Measurements from ENCODE around the gene FIBP.
A peak's percentile ranks its signal among the peaks of the same experiment; 100 is the strongest.
"Not testable (repeated sequence)": the region's sequence is repeated elsewhere in the genome, so short reads cannot be mapped to it uniquely, and the experiment has no call there.

The FIBP gene

DNA sequence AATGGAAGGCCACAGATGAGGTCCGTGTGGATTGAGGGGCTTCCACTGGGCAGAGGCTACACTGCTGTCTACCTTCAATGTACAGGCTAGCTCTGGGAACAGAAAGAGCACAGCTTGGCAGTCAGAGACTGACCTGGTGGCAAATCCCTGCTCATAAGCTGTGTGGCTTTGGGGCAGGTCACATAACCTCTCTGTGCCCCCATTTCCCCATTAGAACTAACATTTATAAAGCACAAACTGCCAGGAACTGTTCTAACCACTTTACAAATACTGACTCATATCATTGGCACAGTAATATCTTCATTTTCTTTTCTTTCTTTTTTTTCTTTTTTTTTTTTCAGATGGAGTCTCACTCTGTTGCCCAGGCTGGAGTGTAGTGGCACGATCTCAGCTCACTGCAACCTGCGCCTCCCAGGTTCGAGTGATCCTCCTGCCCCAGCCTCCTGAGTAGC is 8.8 kb upstream of the FIBP start:
- Histone ChIP-seq H3K4me3 (ENCODE audit: low read depth in 1 of 2, low read length in 1 of 2) (no peak overlapping the region), H3K4me1 (ENCODE audit: control insufficient read depth in 1 of 2, insufficient read depth in 1 of 2, low read depth in 1 of 2, low read length in 1 of 2) (peaks cover 49 to 52% of the 10 kb centered on the region in 2 experiments), H3K9me3 (no peaks in the 10 kb centered on the region), H3K27me3 (peaks cover 21% of the 10 kb centered on the region), H3K27ac (no peak overlapping the region), H3K36me3 (no peaks in the 10 kb centered on the region)
- TF ChIP-seq, protein P1, sequence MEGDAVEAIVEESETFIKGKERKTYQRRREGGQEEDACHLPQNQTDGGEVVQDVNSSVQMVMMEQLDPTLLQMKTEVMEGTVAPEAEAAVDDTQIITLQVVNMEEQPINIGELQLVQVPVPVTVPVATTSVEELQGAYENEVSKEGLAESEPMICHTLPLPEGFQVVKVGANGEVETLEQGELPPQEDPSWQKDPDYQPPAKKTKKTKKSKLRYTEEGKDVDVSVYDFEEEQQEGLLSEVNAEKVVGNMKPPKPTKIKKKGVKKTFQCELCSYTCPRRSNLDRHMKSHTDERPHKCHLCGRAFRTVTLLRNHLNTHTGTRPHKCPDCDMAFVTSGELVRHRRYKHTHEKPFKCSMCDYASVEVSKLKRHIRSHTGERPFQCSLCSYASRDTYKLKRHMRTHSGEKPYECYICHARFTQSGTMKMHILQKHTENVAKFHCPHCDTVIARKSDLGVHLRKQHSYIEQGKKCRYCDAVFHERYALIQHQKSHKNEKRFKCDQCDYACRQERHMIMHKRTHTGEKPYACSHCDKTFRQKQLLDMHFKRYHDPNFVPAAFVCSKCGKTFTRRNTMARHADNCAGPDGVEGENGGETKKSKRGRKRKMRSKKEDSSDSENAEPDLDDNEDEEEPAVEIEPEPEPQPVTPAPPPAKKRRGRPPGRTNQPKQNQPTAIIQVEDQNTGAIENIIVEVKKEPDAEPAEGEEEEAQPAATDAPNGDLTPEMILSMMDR (IDR thresholded peaks at IDR 0.05) = no peak

DNA sequence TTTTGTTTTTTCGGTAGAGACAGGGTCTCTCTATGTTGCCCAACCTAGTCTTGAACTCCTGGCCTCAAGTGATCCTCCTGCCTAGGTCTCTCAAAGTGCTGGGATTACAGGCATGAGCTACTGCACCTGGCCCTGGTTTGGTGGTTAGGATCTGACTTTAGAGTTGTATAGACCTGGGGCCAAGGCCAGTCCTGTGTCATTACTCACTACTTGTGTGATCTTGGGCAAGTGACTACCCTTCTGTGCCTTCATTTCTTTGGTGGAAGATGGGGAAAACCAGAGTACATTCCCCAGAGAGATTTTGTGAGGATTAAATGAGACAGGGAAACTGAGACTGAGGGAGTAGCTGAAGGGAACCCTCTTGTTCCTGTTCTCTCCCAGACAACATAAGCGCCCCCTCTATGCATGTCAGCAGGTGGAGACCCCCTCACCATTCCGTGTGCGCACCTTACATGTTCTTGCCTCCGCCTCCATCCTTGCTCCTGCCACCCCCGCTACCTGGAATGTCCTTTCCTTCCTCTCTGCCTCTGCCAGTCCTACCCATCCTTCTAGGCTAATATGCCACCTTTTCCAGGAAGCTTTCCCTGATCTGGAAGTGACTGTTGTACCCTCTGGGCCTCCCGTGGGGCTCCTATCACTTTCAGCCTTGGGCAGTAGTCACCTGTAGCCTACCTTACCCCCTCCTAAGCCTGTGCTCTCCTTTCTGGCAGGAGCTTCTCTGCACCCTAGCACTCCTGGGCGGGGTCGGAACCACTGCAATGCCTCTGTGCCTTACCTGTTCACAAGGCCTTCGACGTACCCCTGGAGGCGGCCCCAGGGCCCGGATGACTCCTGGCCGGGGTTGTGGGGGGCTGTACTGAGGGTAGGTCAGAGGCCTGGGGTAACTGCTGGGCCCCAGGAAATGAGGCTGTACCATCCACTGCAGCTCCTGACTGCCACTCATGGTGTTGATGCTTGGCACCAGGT is 8.0 kb upstream of the FIBP start:
- H3K36me3 ChIP-seq = no peaks in the 10 kb centered on the region
- TF ChIP-seq, protein P1 (IDR thresholded peaks at IDR 0.05) = no peak
- H3K27me3 ChIP-seq = peaks cover 21% of the 10 kb centered on the region
- H3K4me1 ChIP-seq (ENCODE audit: control insufficient read depth in 1 of 2, insufficient read depth in 1 of 2, low read depth in 1 of 2, low read length in 1 of 2) = peaks cover 56 to 59% of the 10 kb centered on the region in 2 experiments
- no peak overlapping the region for H3K4me3 ChIP-seq (ENCODE audit: low read depth in 1 of 2, low read length in 1 of 2)
- H3K27ac ChIP-seq = no peak overlapping the region
- H3K9me3 ChIP-seq = no peaks in the 10 kb centered on the region

DNA sequence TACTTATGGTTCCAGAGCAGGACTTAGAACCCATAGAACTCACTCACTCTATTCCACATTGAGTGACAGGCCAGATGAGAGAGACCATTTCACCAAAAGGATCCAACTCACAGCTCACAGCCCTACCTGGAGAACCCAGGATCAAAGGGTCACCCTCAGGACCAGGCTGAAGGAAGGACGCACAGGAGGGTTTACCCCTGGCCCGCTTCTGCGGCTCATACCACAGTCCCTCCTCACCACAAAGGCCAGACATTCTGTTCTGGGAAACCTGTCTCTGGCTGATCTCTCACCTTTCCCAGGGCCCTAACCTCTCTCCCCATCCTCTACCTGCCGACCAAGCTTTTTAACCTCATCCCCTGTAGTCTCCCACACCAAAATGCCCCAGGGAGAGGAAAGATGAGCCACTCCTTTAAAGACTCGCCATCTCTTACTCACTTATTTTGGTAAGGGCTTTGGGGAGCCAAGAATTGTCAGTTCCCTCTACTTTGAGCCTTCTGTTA is 7.3 kb upstream of the FIBP start:
- peaks cover 61 to 62% of the 10 kb centered on the region in 2 experiments for H3K4me1 ChIP-seq (ENCODE audit: control insufficient read depth in 1 of 2, insufficient read depth in 1 of 2, low read depth in 1 of 2, low read length in 1 of 2)
- H3K27ac ChIP-seq = no peak overlapping the region
- H3K9me3 ChIP-seq = no peaks in the 10 kb centered on the region
- peaks cover 21% of the 10 kb centered on the region for H3K27me3 ChIP-seq
- H3K4me3 ChIP-seq (ENCODE audit: low read depth in 1 of 2, low read length in 1 of 2) = no peak overlapping the region
- H3K36me3 ChIP-seq = no peaks in the 10 kb centered on the region
- TF ChIP-seq, protein P1 (IDR thresholded peaks at IDR 0.05) = no peak

DNA sequence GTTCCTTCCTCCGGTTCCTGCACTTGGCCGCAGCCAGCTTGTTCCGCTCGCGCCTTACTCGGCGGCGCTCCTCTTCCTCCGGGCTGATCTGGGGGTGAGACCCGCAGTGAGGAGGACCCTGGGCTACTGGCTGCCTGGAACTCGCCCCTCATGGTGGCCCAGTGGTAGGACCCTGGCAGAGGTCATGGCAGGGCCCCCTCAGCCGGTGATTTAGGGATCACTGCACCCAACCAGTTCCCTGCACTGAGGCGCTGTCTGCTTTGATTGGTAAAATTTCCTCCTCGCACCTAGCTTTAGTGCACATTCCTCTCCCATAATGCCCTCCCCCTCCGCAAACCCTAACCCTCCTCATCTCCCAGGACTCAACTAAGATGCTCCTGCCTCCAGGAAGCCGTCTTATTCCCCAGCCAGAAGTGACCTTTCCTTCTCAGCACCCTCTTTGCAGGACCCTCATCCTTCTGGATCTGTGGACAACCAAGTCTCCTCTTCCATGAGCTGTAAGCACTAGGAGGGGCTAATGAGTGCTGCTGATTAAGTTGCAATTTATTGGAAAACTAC is 5.8 kb upstream of the FIBP start:
- peaks cover 61 to 62% of the 10 kb centered on the region in 2 experiments for H3K4me1 ChIP-seq (ENCODE audit: control insufficient read depth in 1 of 2, insufficient read depth in 1 of 2, low read depth in 1 of 2, low read length in 1 of 2)
- H3K36me3 ChIP-seq = no peaks in the 10 kb centered on the region
- TF ChIP-seq, protein P1 (IDR thresholded peaks at IDR 0.05) = no peak
- H3K4me3 ChIP-seq (ENCODE audit: low read depth in 1 of 2, low read length in 1 of 2) = peak overlapping the region; percentile 49 to 60
- H3K27ac ChIP-seq = peak overlapping the region; percentile 93
- no peaks in the 10 kb centered on the region for H3K9me3 ChIP-seq
- peaks cover 11% of the 10 kb centered on the region for H3K27me3 ChIP-seq

DNA sequence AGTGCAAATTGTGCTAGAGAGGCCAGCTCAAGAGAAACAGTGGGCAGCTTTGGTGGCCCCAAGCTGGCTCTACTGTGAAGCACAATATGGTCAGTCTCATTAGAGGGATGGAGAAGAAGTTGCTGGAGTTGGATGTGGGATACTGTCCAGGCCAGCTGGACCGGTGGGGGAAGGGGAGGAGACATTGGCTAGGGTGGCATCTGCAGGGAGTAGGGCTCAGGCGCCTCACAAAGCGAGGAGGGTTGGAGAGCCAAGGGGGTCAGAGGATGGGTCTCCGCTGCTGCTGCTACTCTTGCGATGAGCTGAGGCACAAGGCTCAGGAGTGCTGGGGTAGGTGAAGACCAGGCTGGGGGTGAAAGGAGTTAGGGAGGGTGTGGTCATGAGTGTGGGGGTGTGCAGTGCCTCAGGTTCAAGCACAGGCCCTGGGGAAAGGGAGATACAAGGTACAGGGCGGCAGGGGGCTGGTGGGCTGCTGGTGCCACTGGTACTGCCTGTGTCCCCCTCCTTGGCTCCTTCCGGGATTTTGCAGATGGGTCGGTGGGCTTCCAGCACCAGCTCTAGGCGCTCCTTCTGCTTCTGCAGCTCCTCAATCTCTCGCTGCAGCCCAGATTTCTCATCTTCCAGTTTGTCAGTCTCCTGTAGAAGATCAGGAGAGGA is 4.5 kb upstream of the FIBP start:
- TF ChIP-seq, protein P1 (IDR thresholded peaks at IDR 0.05) = no peak
- Histone ChIP-seq H3K27me3 (no peaks in the 10 kb centered on the region), H3K27ac (peak overlapping the region; percentile 93), H3K4me3 (ENCODE audit: low read depth in 1 of 2, low read length in 1 of 2) (peak overlapping the region in 1 of 2 experiments; percentile 60), H3K9me3 (no peaks in the 10 kb centered on the region), H3K4me1 (ENCODE audit: control insufficient read depth in 1 of 2, insufficient read depth in 1 of 2, low read depth in 1 of 2, low read length in 1 of 2) (peaks cover 67% of the 10 kb centered on the region in 2 experiments), H3K36me3 (no peaks in the 10 kb centered on the region)

DNA sequence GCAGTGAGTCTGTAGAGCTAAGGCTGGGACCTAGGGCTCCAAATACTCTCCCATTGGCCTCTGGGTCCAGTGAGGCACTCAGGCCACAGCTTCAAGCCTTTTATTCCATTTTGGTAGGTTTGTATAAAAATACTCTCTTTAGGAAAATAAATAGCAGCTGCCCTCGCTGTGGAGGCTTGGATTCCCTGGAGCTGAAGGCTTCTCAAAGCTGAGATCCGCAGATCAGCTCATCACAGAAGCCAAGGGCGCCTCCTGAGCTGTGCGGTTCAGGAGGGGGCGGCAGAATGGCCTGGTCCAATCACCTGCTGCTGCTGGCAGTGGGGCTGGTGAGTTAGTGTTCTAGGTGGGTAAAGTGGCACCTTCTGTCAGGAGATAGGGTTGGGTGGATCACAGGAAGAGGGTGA is 3.9 kb upstream of the FIBP start:
- H3K36me3 ChIP-seq = not testable (repeated sequence)

More for the DNA sequence above, 3.9 kb upstream of the FIBP start:
- Histone ChIP-seq H3K27ac (peak overlapping the region; percentile 93), H3K4me1 (ENCODE audit: control insufficient read depth in 1 of 2, insufficient read depth in 1 of 2, low read depth in 1 of 2, low read length in 1 of 2) (peaks cover 73 to 74% of the 10 kb centered on the region in 2 experiments), H3K4me3 (ENCODE audit: low read depth in 1 of 2, low read length in 1 of 2) (peak overlapping the region; percentile 82 to 98)
- not testable (repeated sequence) for H3K27me3 ChIP-seq, H3K9me3 ChIP-seq

Data from neutrophil (primary cell).